NB4 (cell line): ENCODE data around the gene OR2T11.

ENCODE experiments used
- MYC ChIP-seq: IDR thresholded peaks from 2 replicates; pipeline ENCODE4 v1.6.1; 2011; ENCODE audit warnings: low read depth, low read length
- POLR2A ChIP-seq: IDR thresholded peaks from 2 replicates; pipeline ENCODE4 v1.6.1; 2011; ENCODE audit warnings: mild to moderate bottlenecking; ENCODE audit not compliant: insufficient read length; ENCODE audit errors: extremely low read depth
- TF ChIP-seq, protein P1 (sequence below): IDR thresholded peaks from one replicate; pipeline ENCODE4 v1.5.1; 2012; ENCODE audit warnings: low read depth, low read length
- TF ChIP-seq, protein P2 (sequence below): IDR thresholded peaks from 2 replicates; pipeline ENCODE4 v1.6.1; 2011; ENCODE audit warnings: low read depth, low read length

DNA sequence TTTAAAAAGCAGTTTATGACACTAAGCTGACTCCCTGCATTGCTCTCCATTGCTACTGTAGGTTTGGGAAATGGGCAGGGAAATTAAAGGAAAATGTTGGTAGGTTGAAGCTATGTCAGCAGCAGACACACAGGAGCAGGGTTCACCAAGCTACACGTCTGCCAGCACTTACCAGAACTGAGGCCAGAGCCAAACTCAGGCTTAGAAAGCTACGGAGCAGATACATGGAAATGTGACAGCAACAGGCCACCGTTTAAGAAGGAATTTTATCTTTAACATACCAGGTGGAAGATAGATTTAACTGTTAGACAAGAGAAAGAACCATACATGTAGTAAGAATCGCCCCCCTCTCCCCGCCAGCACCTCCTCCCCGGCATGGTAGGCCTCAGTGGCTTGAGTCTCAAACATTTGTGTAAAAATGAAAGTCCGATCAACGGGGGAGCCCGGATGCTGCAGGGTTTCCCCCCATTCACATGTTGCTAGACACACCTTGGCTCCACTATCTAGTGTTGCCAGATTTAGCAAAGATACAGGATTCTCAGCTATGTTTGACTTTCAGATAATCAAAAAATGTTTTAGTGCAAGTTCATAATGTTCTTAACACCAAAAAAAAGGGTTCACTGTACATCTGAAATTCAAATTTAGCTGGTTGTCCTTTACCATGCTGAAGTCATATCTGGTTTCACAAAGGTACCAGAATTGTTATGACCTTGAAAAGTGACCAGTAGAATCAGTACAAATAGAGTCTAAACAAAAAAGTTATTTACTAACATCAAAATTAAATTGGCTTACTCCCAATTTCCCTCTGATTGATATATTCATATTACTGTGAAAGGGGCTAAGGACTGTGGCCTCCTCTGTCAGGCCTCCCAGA is 6.7 kb downstream of the OR2T11 start:
- TF ChIP-seq, protein P1, sequence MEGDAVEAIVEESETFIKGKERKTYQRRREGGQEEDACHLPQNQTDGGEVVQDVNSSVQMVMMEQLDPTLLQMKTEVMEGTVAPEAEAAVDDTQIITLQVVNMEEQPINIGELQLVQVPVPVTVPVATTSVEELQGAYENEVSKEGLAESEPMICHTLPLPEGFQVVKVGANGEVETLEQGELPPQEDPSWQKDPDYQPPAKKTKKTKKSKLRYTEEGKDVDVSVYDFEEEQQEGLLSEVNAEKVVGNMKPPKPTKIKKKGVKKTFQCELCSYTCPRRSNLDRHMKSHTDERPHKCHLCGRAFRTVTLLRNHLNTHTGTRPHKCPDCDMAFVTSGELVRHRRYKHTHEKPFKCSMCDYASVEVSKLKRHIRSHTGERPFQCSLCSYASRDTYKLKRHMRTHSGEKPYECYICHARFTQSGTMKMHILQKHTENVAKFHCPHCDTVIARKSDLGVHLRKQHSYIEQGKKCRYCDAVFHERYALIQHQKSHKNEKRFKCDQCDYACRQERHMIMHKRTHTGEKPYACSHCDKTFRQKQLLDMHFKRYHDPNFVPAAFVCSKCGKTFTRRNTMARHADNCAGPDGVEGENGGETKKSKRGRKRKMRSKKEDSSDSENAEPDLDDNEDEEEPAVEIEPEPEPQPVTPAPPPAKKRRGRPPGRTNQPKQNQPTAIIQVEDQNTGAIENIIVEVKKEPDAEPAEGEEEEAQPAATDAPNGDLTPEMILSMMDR = no peak
- TF ChIP-seq, protein P2, sequence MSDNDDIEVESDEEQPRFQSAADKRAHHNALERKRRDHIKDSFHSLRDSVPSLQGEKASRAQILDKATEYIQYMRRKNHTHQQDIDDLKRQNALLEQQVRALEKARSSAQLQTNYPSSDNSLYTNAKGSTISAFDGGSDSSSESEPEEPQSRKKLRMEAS = no peak
- TF ChIP-seq MYC = no peak
- TF ChIP-seq POLR2A = no peak
